MCF 10A (cell line): ENCODE data around the gene MCF2. TPM values are rescaled to one million over a fixed set of nuclear protein-coding genes. Genes with fewer than 3 reads are reported as not detected.

ENCODE experiments used
- BruUV-seq: library from RNA; stranded (reverse); fragments of 400-500 nt; replicated peaks from 2 replicates; lab custom pipeline; 2021; lab: Mats Ljungman, UMichigan
- CTCF ChIA-PET: fragments of 300-600 bp; sonication (Branson Sonifier 250); formaldehyde crosslinking; extraction: SDS; loops from one replicate; lab custom pipeline; 2021; ENCODE audit warnings: antibody characterized with exemption, inconsistent platforms; lab: Yijun Ruan, JAX
- POLR2A ChIA-PET: fragments of 300-600, 350-650 bp; sonication (Branson Sonifier 250); formaldehyde crosslinking; extraction: SDS; loops from one replicate; lab custom pipeline; 2020; ENCODE audit warnings: antibody characterized with exemption, inconsistent platforms; lab: Yijun Ruan, JAX
- DNase-seq: peaks from one replicate; pipeline ENCODE4 v3.0.0-alpha.2; 2018; ENCODE audit not compliant: unreplicated experiment
- H3K27ac Mint-ChIP-seq: one replicate; pipeline ENCODE4 v1.8.0; 2022; ENCODE audit warnings: mild to moderate bottlenecking, low read depth, mixed read lengths; ENCODE audit not compliant: unreplicated experiment
- H3K27me3 Mint-ChIP-seq: one replicate; pipeline ENCODE4 v1.8.0; 2022; ENCODE audit warnings: mixed read lengths; ENCODE audit not compliant: insufficient read depth, unreplicated experiment
- H3K36me3 Mint-ChIP-seq: one replicate; pipeline ENCODE4 v1.8.0; 2022; ENCODE audit warnings: mild to moderate bottlenecking, moderate library complexity, mixed read lengths; ENCODE audit not compliant: insufficient read depth, unreplicated experiment
- H3K4me1 Mint-ChIP-seq: one replicate; pipeline ENCODE4 v1.8.0; 2022; ENCODE audit warnings: mixed read lengths; ENCODE audit not compliant: insufficient read depth, unreplicated experiment
- H3K4me3 Mint-ChIP-seq: one replicate; pipeline ENCODE4 v1.8.0; 2022; ENCODE audit warnings: mild to moderate bottlenecking, moderate library complexity, mixed read lengths; ENCODE audit not compliant: unreplicated experiment
- H3K9me3 Mint-ChIP-seq: one replicate; pipeline ENCODE4 v1.8.0; 2022; ENCODE audit warnings: mixed read lengths; ENCODE audit not compliant: unreplicated experiment
- CTCF ChIP-seq: fragments of 200-600 bp; IDR thresholded peaks from one replicate; pipeline ENCODE4 v1.8.0; 2022; ENCODE audit warnings: antibody characterized with exemption, mild to moderate bottlenecking; ENCODE audit not compliant: unreplicated experiment
- intact Hi-C: fragments of 100-400 bp; cut with micrococcal nuclease; formaldehyde crosslinking; loops from 2 replicates; pipeline ENCODE4 v1.14.1; 2022
- total RNA-seq: library from RNA; stranded (reverse); gene quantifications from 2 replicates; pipeline ENCODE4 v1.2.3, GENCODE V29; 2022

MCF2 gene
- total RNA-seq, 1 experiment from 2014 or later = 2.1 TPM

- intact Hi-C loops = no loop called here
- TF ChIP-seq CTCF = no peak
- Mint-ChIP-seq H3K9me3 (no peaks in the 10 kb centered on the region), H3K36me3 (peaks cover 4% of the 10 kb centered on the region), H3K27ac (no peak overlapping the region), H3K27me3 (no peaks in the 10 kb centered on the region), H3K4me1 (peaks cover 23% of the 10 kb centered on the region), H3K4me3 (no peak overlapping the region)
- no peak for DNase-seq
- BruUV-seq = no TSS peak
- ChIA-PET CTCF (interaction anchor here (0.5 to 0.6 kb wide), 2 partner anchors 54 to 123 kb away, joined by 3 read pairs; no protein-coding TSS in a partner anchor), POLR2A (interaction anchor here (0.6 to 1.1 kb wide), 2 partner anchors 20 to 863 kb away, joined by 3 to 4 read pairs; no protein-coding TSS in a partner anchor)
These were observed 68.7 kb downstream of the MCF2 start for GRCh38 chrX:139639253-139639652.

GRCh38 chrX:139600105-139600504 is 107.9 kb downstream of the MCF2 start:
- BruUV-seq = no TSS peak
- Mint-ChIP-seq H3K9me3 (peaks cover 10% of the 10 kb centered on the region), H3K27me3 (no peaks in the 10 kb centered on the region), H3K27ac (no peak overlapping the region), H3K4me1 (no peaks in the 10 kb centered on the region), H3K4me3 (no peak overlapping the region), H3K36me3 (no peaks in the 10 kb centered on the region)
- ChIA-PET CTCF (no interaction called here), POLR2A (no interaction called here)
- DNase-seq = no peak
- TF ChIP-seq CTCF = no peak
- intact Hi-C loops = no loop called here

- no TSS peak for BruUV-seq
- POLR2A ChIA-PET = no interaction called here
- no peaks in the 10 kb centered on the region for H3K27me3 Mint-ChIP-seq
- intact Hi-C loops = no loop called here
- no peaks in the 10 kb centered on the region for H3K36me3 Mint-ChIP-seq
- CTCF ChIA-PET = no interaction called here
- TF ChIP-seq CTCF = no peak
- peaks cover 8% of the 10 kb centered on the region for H3K9me3 Mint-ChIP-seq
- H3K27ac Mint-ChIP-seq = no peak overlapping the region
- H3K4me3 Mint-ChIP-seq = no peak overlapping the region
- DNase-seq = no peak
- H3K4me1 Mint-ChIP-seq = no peaks in the 10 kb centered on the region
These were observed 111.9 kb downstream of the MCF2 start for GRCh38 chrX:139596068-139596467.

- ChIA-PET POLR2A (no interaction called here), CTCF (no interaction called here)
- intact Hi-C loops = no loop called here
- H3K4me1 Mint-ChIP-seq = no peaks in the 10 kb centered on the region
- no peak overlapping the region for H3K27ac Mint-ChIP-seq
- no peaks in the 10 kb centered on the region for H3K9me3 Mint-ChIP-seq
- no peak for DNase-seq
- no peak for TF ChIP-seq CTCF
- no peak overlapping the region for H3K4me3 Mint-ChIP-seq
- no peaks in the 10 kb centered on the region for H3K36me3 Mint-ChIP-seq
- H3K27me3 Mint-ChIP-seq = no peaks in the 10 kb centered on the region
- no TSS peak for BruUV-seq
These were observed 122.4 kb downstream of the MCF2 start for GRCh38 chrX:139585613-139586012.
